Measurements from ENCODE around the gene CTBP2.

CTBP2 gene

DNA sequence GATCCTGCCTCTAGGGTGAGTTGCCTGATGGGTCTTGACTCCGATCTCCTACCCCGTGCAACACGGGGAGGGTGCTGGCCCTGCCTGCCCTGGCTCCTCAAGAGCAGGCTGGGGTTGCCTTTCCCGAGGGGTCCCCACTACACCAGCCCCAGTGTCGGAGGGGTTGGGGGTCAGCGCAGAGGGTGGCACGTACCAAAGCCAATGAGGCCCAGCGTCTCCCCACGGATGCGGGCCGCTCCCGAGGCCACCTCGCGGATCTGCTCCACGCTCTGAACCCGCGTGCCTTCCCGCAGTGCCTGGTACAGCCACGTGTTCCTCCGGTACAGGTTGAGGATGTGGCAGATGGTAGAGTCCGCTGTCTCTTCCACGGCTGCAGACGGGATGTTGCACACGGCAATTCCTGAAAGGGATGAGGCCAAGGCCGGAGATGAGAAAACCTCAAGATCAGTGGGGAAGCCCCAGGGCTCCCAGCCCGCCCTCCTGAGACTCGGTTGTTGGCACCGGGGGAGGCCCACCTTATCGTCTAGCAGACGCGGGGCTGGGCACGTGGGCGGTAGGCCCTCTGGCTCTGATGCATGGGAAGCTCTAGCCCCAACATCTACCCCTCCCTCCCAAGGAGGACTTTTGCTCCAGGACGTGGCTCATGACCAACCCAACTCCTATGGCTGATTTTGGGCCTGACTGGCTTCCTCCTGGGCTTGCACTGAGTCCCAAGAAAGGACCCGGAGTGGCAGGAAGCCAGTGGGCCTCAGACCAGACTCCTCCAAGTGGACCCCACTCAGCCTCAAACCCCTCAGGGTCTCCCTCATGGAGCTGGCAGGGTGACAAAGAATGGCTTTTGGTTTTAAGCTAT lies 162.4 kb downstream of the CTBP2 start:
- Histone ChIP-seq H2AFZ (ENCODE audit: low read length) (no peak overlapping the region), H4K20me1 (ENCODE audit: insufficient read depth, low read length) (no peaks in the 10 kb centered on the region), H3K27me3 (replicated peaks; ENCODE audit: insufficient read depth, low read length) (peaks cover 54% of the 10 kb centered on the region), H3K9me3 (replicated peaks; ENCODE audit: insufficient read depth, low read length) (no peaks in the 10 kb centered on the region), H3K79me2 (ENCODE audit: low read length) (no peaks in the 10 kb centered on the region), H3K36me3 (replicated peaks; ENCODE audit: insufficient read depth, low read length) (no peaks in the 10 kb centered on the region), H3K27ac (ENCODE audit: low read length) (no peak overlapping the region), H3K4me3 (ENCODE audit: low read length) (no peak overlapping the region), H3K4me1 (ENCODE audit: low read length) (no peaks in the 10 kb centered on the region), H3K9me2 (replicated peaks; ENCODE audit: insufficient read depth, low read length) (no peaks in the 10 kb centered on the region), H3K9ac (ENCODE audit: low read length) (no peak overlapping the region), H3K4me2 (ENCODE audit: low read depth, low read length) (no peak overlapping the region), H3F3A (ENCODE audit: insufficient read depth, low read length) (no peaks in the 10 kb centered on the region)
- TF ChIP-seq, protein P1, sequence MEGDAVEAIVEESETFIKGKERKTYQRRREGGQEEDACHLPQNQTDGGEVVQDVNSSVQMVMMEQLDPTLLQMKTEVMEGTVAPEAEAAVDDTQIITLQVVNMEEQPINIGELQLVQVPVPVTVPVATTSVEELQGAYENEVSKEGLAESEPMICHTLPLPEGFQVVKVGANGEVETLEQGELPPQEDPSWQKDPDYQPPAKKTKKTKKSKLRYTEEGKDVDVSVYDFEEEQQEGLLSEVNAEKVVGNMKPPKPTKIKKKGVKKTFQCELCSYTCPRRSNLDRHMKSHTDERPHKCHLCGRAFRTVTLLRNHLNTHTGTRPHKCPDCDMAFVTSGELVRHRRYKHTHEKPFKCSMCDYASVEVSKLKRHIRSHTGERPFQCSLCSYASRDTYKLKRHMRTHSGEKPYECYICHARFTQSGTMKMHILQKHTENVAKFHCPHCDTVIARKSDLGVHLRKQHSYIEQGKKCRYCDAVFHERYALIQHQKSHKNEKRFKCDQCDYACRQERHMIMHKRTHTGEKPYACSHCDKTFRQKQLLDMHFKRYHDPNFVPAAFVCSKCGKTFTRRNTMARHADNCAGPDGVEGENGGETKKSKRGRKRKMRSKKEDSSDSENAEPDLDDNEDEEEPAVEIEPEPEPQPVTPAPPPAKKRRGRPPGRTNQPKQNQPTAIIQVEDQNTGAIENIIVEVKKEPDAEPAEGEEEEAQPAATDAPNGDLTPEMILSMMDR (IDR thresholded peaks at IDR 0.05; ENCODE audit: low read length) = no peak
- TF ChIP-seq EZH2phosphoT487 (IDR thresholded peaks at IDR 0.05; ENCODE audit: low read length) (no peak), EZH2 (optimal IDR thresholded peaks at IDR 0.05; ENCODE audit: low read depth, low read length) (no peak)
- no peak for DNase-seq

DNA sequence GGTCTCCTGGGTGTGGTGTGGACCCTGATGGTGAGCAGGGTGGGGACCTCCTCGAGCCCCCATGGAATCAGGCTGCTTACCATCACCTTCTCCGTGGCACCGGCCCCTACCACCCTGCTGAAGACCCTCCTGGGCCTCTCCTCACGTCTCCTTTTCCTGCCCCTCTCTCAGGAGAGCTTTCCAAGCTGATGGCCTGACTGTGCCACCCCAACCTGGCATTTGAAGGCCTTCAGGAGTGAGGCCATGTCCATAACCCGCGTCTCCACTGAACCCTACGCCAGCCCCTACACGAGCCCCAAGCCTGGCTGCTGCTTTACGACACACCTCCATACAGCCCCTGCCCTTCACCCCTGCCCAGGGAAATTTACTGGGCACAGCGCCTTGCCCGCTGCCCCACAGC lies 163.1 kb downstream of the CTBP2 start:
- Histone ChIP-seq H3K27ac (ENCODE audit: low read length) (no peak overlapping the region), H4K20me1 (ENCODE audit: insufficient read depth, low read length) (no peaks in the 10 kb centered on the region), H3K79me2 (ENCODE audit: low read length) (no peaks in the 10 kb centered on the region), H3K4me1 (ENCODE audit: low read length) (no peaks in the 10 kb centered on the region), H3K36me3 (replicated peaks; ENCODE audit: insufficient read depth, low read length) (no peaks in the 10 kb centered on the region), H3K9me2 (replicated peaks; ENCODE audit: insufficient read depth, low read length) (no peaks in the 10 kb centered on the region), H3K9ac (ENCODE audit: low read length) (no peak overlapping the region), H3K4me2 (ENCODE audit: low read depth, low read length) (no peak overlapping the region), H3K4me3 (ENCODE audit: low read length) (no peak overlapping the region), H3K27me3 (replicated peaks; ENCODE audit: insufficient read depth, low read length) (peaks cover 47% of the 10 kb centered on the region), H3K9me3 (replicated peaks; ENCODE audit: insufficient read depth, low read length) (no peaks in the 10 kb centered on the region), H2AFZ (ENCODE audit: low read length) (no peak overlapping the region), H3F3A (ENCODE audit: insufficient read depth, low read length) (no peaks in the 10 kb centered on the region)
- TF ChIP-seq, protein P1 (IDR thresholded peaks at IDR 0.05; ENCODE audit: low read length) = no peak
- TF ChIP-seq EZH2phosphoT487 (IDR thresholded peaks at IDR 0.05; ENCODE audit: low read length) (no peak), EZH2 (optimal IDR thresholded peaks at IDR 0.05; ENCODE audit: low read depth, low read length) (no peak)
- DNase-seq = no peak

DNA sequence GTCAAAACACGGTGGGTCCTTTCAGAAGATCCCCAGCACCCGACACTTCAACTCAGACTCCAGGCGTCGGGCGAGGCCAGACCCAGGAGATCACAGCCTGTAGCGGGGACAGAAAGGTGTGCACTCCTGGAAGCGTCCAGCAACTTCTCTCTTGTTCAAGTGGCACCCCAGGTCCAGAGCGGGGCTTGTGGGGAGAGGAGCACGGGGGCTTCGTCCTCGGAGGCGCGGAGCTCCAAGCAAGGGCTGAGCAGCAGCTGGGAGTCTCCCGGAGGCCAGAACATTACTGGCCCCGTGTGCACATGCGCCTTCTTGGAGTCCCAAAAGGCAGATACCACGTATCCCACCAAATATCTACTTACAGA lies 163.5 kb downstream of the CTBP2 start:
- Histone ChIP-seq H3K27me3 (replicated peaks; ENCODE audit: insufficient read depth, low read length) (peaks cover 42% of the 10 kb centered on the region), H2AFZ (ENCODE audit: low read length) (no peak overlapping the region), H3K4me3 (ENCODE audit: low read length) (no peak overlapping the region), H3K27ac (ENCODE audit: low read length) (no peak overlapping the region), H3K79me2 (ENCODE audit: low read length) (no peaks in the 10 kb centered on the region), H3K9ac (ENCODE audit: low read length) (no peak overlapping the region), H3K4me2 (ENCODE audit: low read depth, low read length) (no peak overlapping the region), H3K9me2 (replicated peaks; ENCODE audit: insufficient read depth, low read length) (no peaks in the 10 kb centered on the region), H3K4me1 (ENCODE audit: low read length) (no peaks in the 10 kb centered on the region), H4K20me1 (ENCODE audit: insufficient read depth, low read length) (no peaks in the 10 kb centered on the region), H3K9me3 (replicated peaks; ENCODE audit: insufficient read depth, low read length) (no peaks in the 10 kb centered on the region), H3F3A (ENCODE audit: insufficient read depth, low read length) (no peaks in the 10 kb centered on the region), H3K36me3 (replicated peaks; ENCODE audit: insufficient read depth, low read length) (no peaks in the 10 kb centered on the region)
- DNase-seq = no peak
- TF ChIP-seq EZH2 (optimal IDR thresholded peaks at IDR 0.05; ENCODE audit: low read depth, low read length) = no peak
- TF ChIP-seq, protein P1 (IDR thresholded peaks at IDR 0.05; ENCODE audit: low read length) = no peak
- TF ChIP-seq EZH2phosphoT487 (IDR thresholded peaks at IDR 0.05; ENCODE audit: low read length) = no peak

All from MM.1S (cell line).